NCI-H2171 (cell line): ENCODE data around the gene CDH4.

Experiments used
- DNase-seq: peaks from one replicate; lab custom pipeline; 2025; lab: John Stamatoyannopoulos, UW

The CDH4 gene

GRCh38 chr20:61766921-61767610 is 515.0 kb downstream of the CDH4 start:
- no peak for DNase-seq

GRCh38 chr20:61767761-61768494 is 515.9 kb downstream of the CDH4 start:
- DNase-seq: no peak

DNA sequence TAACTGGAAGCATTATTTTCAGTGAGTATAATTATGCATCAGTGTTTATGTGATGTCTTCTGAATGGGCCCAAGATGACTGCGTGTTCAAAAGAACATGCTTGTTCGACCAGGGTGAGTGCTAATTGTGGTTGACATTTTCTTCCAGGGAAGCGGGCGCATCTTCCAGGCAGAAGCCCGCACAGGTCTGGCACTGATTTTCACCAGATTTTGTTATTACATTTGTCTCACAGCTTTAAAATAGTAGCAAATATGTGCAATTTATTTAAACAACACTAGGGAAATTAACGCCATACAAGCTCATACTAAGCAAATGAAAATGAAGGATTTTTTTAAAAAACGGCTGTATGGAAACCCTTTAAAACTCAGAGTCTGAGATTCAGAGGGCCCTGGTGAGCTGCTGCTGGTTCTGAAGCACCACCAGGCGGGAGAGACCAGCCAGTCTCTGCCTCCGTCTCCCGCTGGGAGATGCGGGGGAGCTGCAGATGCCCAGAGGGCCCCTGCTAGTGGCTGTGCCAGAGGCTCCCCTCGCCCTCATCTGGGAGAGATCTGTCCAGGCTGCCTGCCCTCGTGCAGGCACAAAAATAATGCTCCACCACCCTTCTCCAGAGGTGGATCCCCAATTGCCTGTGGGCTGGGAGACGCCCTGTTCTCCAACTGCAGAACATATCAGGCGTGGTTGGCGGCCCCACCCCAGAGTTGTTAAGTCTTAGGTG is 516.7 kb downstream of the CDH4 start:
- no peak for DNase-seq

- DNase-seq: no peak
Measured at GRCh38 chr20:61769286-61769832, 517.3 kb downstream of the CDH4 start.

- DNase-seq: no peak
Measured at GRCh38 chr20:61770113-61770585, 518.1 kb downstream of the CDH4 start.

- DNase-seq: no peak
Measured at GRCh38 chr20:61771805-61772350, 519.8 kb downstream of the CDH4 start.

- no peak for DNase-seq
Measured at GRCh38 chr20:61772828-61773631, 521.0 kb downstream of the CDH4 start.

GRCh38 chr20:61773926-61774587 is 522.0 kb downstream of the CDH4 start:
- no peak for DNase-seq

DNA sequence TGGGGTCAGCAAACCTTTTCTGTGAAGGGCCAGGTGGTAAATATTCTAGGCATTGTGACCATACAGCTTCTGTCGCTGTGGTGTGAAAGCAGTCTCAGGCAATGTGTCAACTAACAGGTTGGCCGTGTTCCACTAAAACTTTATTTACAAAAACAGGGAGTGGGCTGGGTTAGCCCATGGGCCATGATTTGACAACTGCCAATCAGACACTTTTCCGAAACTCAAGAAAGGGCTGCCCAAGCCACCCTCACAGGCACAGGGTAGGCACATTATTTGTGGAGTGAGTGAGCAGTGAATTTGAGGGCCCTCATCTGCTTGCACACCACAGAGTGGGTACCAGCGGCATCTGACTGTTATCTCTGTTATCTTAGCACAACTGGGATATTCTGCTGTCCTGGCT is 523.4 kb downstream of the CDH4 start:
- DNase-seq: no peak

GRCh38 chr20:61776491-61777075 is 524.5 kb downstream of the CDH4 start:
- no peak for DNase-seq

DNA sequence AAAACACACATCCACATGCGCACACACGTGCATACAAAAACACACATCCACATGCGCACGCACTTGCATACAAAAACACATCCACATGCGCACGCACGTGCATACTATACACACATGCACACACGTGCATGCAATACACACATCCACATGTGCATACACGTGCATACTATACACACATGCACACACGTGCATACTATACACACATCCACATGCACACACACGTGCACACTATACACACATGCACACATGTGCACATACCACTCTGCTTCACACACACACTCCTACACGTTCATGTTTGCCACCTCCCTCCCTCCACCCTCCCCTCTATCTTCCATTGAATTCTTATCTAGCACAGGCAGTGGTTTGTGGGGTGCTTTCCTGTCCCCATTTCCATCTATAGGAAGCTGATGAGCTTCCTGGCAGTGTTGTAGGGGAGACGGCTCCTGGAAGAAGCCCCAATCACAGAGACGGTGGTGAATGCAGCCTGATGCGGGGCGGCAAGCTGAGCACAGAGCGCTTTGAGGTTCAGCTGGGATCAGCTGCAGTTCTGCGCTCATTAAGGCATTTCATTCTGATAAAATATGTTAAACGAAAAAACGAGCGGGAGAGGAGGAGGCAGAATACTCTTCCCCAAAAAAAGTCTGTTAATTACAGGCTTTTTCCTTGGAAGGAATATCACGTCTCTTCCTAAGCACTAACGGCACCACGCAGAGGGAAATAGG is 525.9 kb downstream of the CDH4 start:
- no peak for DNase-seq

- no peak for DNase-seq
Measured at GRCh38 chr20:61778495-61778863, 526.4 kb downstream of the CDH4 start.

- DNase-seq: no peak
Measured at GRCh38 chr20:61779176-61779965, 527.3 kb downstream of the CDH4 start.

DNA sequence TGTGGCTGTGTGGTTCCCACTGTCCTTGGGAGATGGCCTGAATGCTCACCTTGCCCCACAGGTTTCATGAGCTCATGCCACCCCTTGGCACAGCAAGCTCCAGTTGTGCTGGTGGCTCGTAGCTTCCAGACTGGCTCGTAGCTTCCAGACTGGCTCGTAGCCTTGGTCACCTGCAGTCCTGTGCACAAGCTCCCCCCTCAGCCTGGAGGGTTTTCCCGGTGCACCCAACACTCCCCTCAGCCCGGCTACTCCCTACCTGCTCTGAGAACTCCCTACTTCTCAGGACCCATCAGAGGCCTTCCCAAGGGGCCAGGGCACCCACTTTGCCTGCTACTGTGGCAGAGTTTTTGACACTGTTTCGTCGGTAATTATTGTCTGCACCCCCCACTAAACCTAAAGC is 528.0 kb downstream of the CDH4 start:
- DNase-seq: no peak

GRCh38 chr20:61784801-61785566 is 532.9 kb downstream of the CDH4 start:
- DNase-seq: no peak

GRCh38 chr20:61785567-61785816 is 533.4 kb downstream of the CDH4 start:
- no peak for DNase-seq

- no peak for DNase-seq
Measured at GRCh38 chr20:61786230-61786629, 534.2 kb downstream of the CDH4 start.

DNA sequence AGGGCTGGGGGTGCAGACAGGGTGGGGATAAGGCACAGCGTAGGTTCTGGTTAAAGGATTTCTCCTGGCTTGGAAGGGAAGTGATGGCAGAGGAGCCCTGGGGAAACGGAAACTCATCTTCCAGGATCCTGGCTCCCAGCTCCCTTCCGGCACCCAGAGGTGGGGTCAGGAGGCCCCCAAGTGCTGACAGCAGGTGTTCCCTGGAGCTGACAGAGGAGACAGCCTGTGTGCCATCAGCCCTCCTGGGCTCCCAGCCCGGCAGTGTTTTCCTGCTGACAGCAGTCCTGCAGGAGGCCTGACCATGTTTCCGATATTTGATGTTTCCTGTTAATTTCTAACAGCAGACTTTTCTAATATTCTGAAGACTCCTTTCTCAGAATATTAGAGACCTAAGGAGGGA is 536.3 kb downstream of the CDH4 start:
- no peak for DNase-seq

DNA sequence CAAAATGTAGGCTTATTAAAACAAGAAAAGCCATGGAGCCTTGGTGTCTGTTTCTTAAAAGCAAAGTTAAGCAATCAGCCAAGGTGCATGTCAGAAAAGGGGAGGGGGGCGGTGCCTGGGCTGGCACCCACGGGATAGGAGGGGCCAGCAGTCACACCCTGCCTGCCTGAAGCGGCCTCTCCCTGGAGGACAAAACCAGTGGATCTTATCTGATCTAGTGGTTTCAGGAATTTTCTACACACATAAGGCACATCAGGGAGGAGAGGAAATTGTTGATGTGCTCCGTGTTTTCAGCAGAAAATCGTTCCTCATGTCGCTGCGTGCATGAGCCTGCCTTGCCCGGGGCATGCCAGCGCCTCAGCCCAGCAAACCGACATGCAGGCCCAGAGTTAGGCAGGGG is 537.3 kb downstream of the CDH4 start:
- DNase-seq: no peak
